ENCODE results near the gene ROBO1. TPM values are rescaled to one million over a fixed set of nuclear protein-coding genes. Genes with fewer than 3 reads are reported as not detected.

Gene ROBO1
- total and polyA plus RNA-seq, 2 of the 13 experiments (the other 11 are each of a cell fraction or from before 2014, with no cell fraction given), result 52.2 to 71.0 TPM

- Histone ChIP-seq H3K36me3 (replicated peaks in 1 of 2; ENCODE audit: control insufficient read depth in 1 of 2, insufficient read depth in 2 of 2, low read length in 2 of 2) (peaks cover 3 to 4% of the 10 kb centered on the region in 2 experiments; a peak in 2 of 5 replicates), H3K27me3 (ENCODE audit: control insufficient read depth in 1 of 2, insufficient read depth in 2 of 2, low read length in 2 of 2) (no peaks in the 10 kb centered on the region), H3K27ac (ENCODE audit: extremely low read length, insufficient read depth, low read length) (no peak overlapping the region), H4K20me1 (ENCODE audit: insufficient read depth, low read length) (no peaks in the 10 kb centered on the region), H3K9me3 (ENCODE audit: low read length) (no peaks in the 10 kb centered on the region), H3K79me2 (ENCODE audit: insufficient read depth, low read length) (peaks cover 19% of the 10 kb centered on the region), H3K4me3 (replicated peaks in 1 of 3; ENCODE audit: insufficient read depth in 1 of 3, low read depth in 2 of 3, low read length in 3 of 3) (no peak overlapping the region), H3K4me2 (ENCODE audit: low read depth, low read length) (no peak overlapping the region), H3K9ac (ENCODE audit: insufficient read depth, low read depth, low read length) (no peak overlapping the region), H2AFZ (ENCODE audit: low read length) (no peak overlapping the region), H3K4me1 (ENCODE audit: insufficient read depth, low read length) (peaks cover 13% of the 10 kb centered on the region)
- TF ChIP-seq RBM22 (optimal IDR thresholded peaks at IDR 0.05; ENCODE audit: low read length) (peak; percentile 34), TFE3 (CRISPR knock-in tag; IDR thresholded peaks at IDR 0.05) (no peak)
- CTCF ChIA-PET (ENCODE audit: low intra/inter-chr PET ratio, low total read pairs), result no interaction called here
- no peak for FAIRE-seq
- POLR2A ChIA-PET, result no interaction called here
- over 99% methylated on average over 11 of the region's 19 CpGs for WGBS (ENCODE audit: low lambda C conversion rate)
- BruUV-seq (replicated peaks), result no TSS peak
- no peak for DNase-seq (ENCODE audit: low spot score)
- in situ Hi-C loops (cut with HindIII; ENCODE audit: extremely low pct_ligation_motif_present, low pct_unique_long_range_greater_than_20kb) (no loop called here), intact Hi-C loops (cut with micrococcal nuclease; ENCODE audit: unreplicated experiment) (no loop called here)
- ATAC-seq, result no peak; the same call in 2 of the 3 replicates
Observed at GRCh38 chr3:78818161-78818985, 949.4 kb downstream of the ROBO1 start.

GRCh38 chr3:78814893-78815562, 952.8 kb downstream of the ROBO1 start:
- DNase-seq (ENCODE audit: low spot score), result no peak
- peaks cover 3 to 4% of the 10 kb centered on the region in 2 experiments; a peak in 2 of 5 replicates for H3K36me3 ChIP-seq (replicated peaks in 1 of 2; ENCODE audit: control insufficient read depth in 1 of 2, insufficient read depth in 2 of 2, low read length in 2 of 2)
- ChIA-PET CTCF (ENCODE audit: low intra/inter-chr PET ratio, low total read pairs) (no interaction called here), POLR2A (interaction anchor here (1.5 kb wide), 1 partner anchor 18 kb away, joined by 3 read pairs; no protein-coding TSS in a partner anchor)
- H3K4me3 ChIP-seq (replicated peaks in 1 of 3; ENCODE audit: insufficient read depth in 1 of 3, low read depth in 2 of 3, low read length in 3 of 3), result no peak overlapping the region
- no TSS peak for BruUV-seq (replicated peaks)
- 99% methylated on average over 3 of the region's 3 CpGs for WGBS (ENCODE audit: low lambda C conversion rate)
- no peak for ATAC-seq
- H3K9me3 ChIP-seq (ENCODE audit: low read length), result no peaks in the 10 kb centered on the region
- H4K20me1 ChIP-seq (ENCODE audit: insufficient read depth, low read length), result no peaks in the 10 kb centered on the region
- intact Hi-C loops (cut with micrococcal nuclease; ENCODE audit: unreplicated experiment) (no loop called here), in situ Hi-C loops (cut with HindIII; ENCODE audit: extremely low pct_ligation_motif_present, low pct_unique_long_range_greater_than_20kb) (no loop called here)
- no peak overlapping the region for H2AFZ ChIP-seq (ENCODE audit: low read length)
- FAIRE-seq, result no peak
- peaks cover 11% of the 10 kb centered on the region for H3K4me1 ChIP-seq (ENCODE audit: insufficient read depth, low read length)
- H3K4me2 ChIP-seq (ENCODE audit: low read depth, low read length), result no peak overlapping the region
- peaks cover 6% of the 10 kb centered on the region for H3K79me2 ChIP-seq (ENCODE audit: insufficient read depth, low read length)
- H3K27me3 ChIP-seq (ENCODE audit: control insufficient read depth in 1 of 2, insufficient read depth in 2 of 2, low read length in 2 of 2), result no peaks in the 10 kb centered on the region
- no peak overlapping the region for H3K27ac ChIP-seq (ENCODE audit: extremely low read length, insufficient read depth, low read length)
- H3K9ac ChIP-seq (ENCODE audit: insufficient read depth, low read depth, low read length), result no peak overlapping the region
- TF ChIP-seq RFX1 (IDR thresholded peaks at IDR 0.05) (no peak), MED13 (CRISPR knock-in tag; IDR thresholded peaks at IDR 0.05) (no peak), FUBP1 (CRISPR knock-in tag; IDR thresholded peaks at IDR 0.05; ENCODE audit: borderline replicate concordance) (no peak), ASH2L (IDR thresholded peaks at IDR 0.05; ENCODE audit: insufficient read length, low read depth, low read length) (no peak), HCFC1 (IDR thresholded peaks at IDR 0.05; ENCODE audit: low read depth, low read length) (no peak), FIP1L1 (IDR thresholded peaks at IDR 0.05; ENCODE audit: borderline replicate concordance, insufficient read depth, low read depth, low read length) (no peak)
